CD14-positive monocyte (primary cell): ENCODE data around the gene PCAT7. TPM values are rescaled to one million over a fixed set of nuclear protein-coding genes. Genes with fewer than 3 reads are reported as not detected.

Source experiments
- DNase-seq, 3 donors: peaks; one replicate each; pipeline ENCODE4 v3.0.0-alpha.2; 2011 to 2022
- H2AFZ ChIP-seq: 2 replicates; pipeline ENCODE4 v1.6.0; 2012; ENCODE audit warnings: mild to moderate bottlenecking, low read depth, low read length, inconsistent platforms; ENCODE audit not compliant: insufficient read depth, poor library complexity, severe bottlenecking
- H3K27ac ChIP-seq, 2 donors: 1 replicate in 1 of 2; 2 replicates in 1 of 2; pipeline ENCODE4 v1.5.1; 2012 to 2013; ENCODE audit warnings: low read length in 2 of 2, control low read depth in 1 of 2, inconsistent platforms in 1 of 2, low read depth in 1 of 2, mild to moderate bottlenecking in 1 of 2
- H3K27me3 ChIP-seq, 2 donors: one replicate each; pipeline versions ENCODE4 v1.6.0 to v1.6.1; 2011 to 2013; ENCODE audit warnings: low read length in 2 of 2; ENCODE audit not compliant: control insufficient read depth in 2 of 2, insufficient read depth in 2 of 2
- H3K36me3 ChIP-seq, 2 donors: replicated peaks in 1 of 2; 1 replicate in 1 of 2; 2 replicates in 1 of 2; pipeline versions ENCODE4 v1.5.1 to v1.6.1; 2012 to 2013; ENCODE audit warnings: low read length in 2 of 2, control low read depth in 1 of 2, inconsistent platforms in 1 of 2, mild to moderate bottlenecking in 1 of 2; ENCODE audit not compliant: insufficient read depth in 2 of 2, control insufficient read depth in 1 of 2
- H3K4me1 ChIP-seq, 2 donors: 1 replicate in 1 of 2; 2 replicates in 1 of 2; pipeline versions ENCODE4 v1.5.1 to v1.6.1; 2012 to 2013; ENCODE audit warnings: low read length in 2 of 2, control low read depth in 1 of 2, inconsistent platforms in 1 of 2, mild to moderate bottlenecking in 1 of 2, moderate library complexity in 1 of 2; ENCODE audit not compliant: insufficient read depth in 2 of 2, control insufficient read depth in 1 of 2
- H3K4me2 ChIP-seq: replicated peaks from 2 replicates; pipeline ENCODE3; 2012; ENCODE audit warnings: low read length, moderate library complexity, mild to moderate bottlenecking; ENCODE audit not compliant: poor library complexity, severe bottlenecking; ENCODE audit errors: extremely low read depth
- H3K4me3 ChIP-seq, 3 experiments: fragments of 200-600 bp in 1 of 3; sonication (generic) in 1 of 3; replicated peaks in 1 of 3; 1 replicate in 2 of 3; 2 replicates in 1 of 3; pipeline ENCODE4 v1.5.1; 2011 to 2013; ENCODE audit warnings: low read length in 3 of 3, mild to moderate bottlenecking in 3 of 3, control low read depth in 2 of 3, low read depth in 2 of 3, inconsistent platforms in 1 of 3, moderate library complexity in 1 of 3
- H3K79me2 ChIP-seq: 2 replicates; pipeline ENCODE4 v1.6.0; 2012; ENCODE audit warnings: mild to moderate bottlenecking, control low read depth, inconsistent platforms, low read length, moderate library complexity; ENCODE audit not compliant: insufficient read depth
- H3K9ac ChIP-seq: 2 replicates; pipeline ENCODE4 v1.6.0; 2017; ENCODE audit warnings: low read length, mild to moderate bottlenecking; ENCODE audit not compliant: insufficient read depth, poor library complexity, severe bottlenecking
- H3K9me3 ChIP-seq, 2 donors: replicated peaks in 1 of 2; 1 replicate in 1 of 2; 2 replicates in 1 of 2; pipeline versions ENCODE4 v1.5.1 to v1.6.1; 2012 to 2013; ENCODE audit warnings: low read length in 2 of 2, control low read depth in 1 of 2; ENCODE audit not compliant: control insufficient read depth in 1 of 2, insufficient read depth in 1 of 2
- H4K20me1 ChIP-seq: 2 replicates; pipeline ENCODE4 v1.6.0; 2012; ENCODE audit warnings: mild to moderate bottlenecking, low read length, control low read depth, moderate library complexity; ENCODE audit not compliant: insufficient read depth
- H3K27ac Mint-ChIP-seq, 7 donors: one replicate each; pipeline ENCODE4 v1.8.0; 2020; ENCODE audit warnings: mild to moderate bottlenecking in 7 of 7, mixed read lengths in 7 of 7, moderate library complexity in 6 of 7, inconsistent platforms in 2 of 7
- H3K27me3 Mint-ChIP-seq, 3 donors: one replicate each; pipeline ENCODE4 v1.8.0; 2021 to 2022; ENCODE audit warnings: low read depth in 3 of 3, mild to moderate bottlenecking in 3 of 3, mixed read lengths in 3 of 3, moderate library complexity in 3 of 3, inconsistent platforms in 1 of 3
- H3K36me3 Mint-ChIP-seq, 2 donors: one replicate each; pipeline ENCODE4 v1.8.0; 2020; ENCODE audit warnings: mixed read lengths in 2 of 2, inconsistent platforms in 1 of 2, mild to moderate bottlenecking in 1 of 2
- H3K4me1 Mint-ChIP-seq: one replicate; pipeline ENCODE4 v1.8.0; 2020; ENCODE audit warnings: mild to moderate bottlenecking, mixed read lengths
- H3K4me3 Mint-ChIP-seq, 2 donors: one replicate each; pipeline ENCODE4 v1.8.0; 2020; ENCODE audit warnings: mild to moderate bottlenecking in 2 of 2, mixed read lengths in 2 of 2, moderate library complexity in 1 of 2
- H3K9me3 Mint-ChIP-seq, 7 donors: one replicate each; pipeline ENCODE4 v1.8.0; 2020 to 2022; ENCODE audit warnings: mixed read lengths in 7 of 7, mild to moderate bottlenecking in 6 of 7, moderate library complexity in 6 of 7, inconsistent platforms in 2 of 7
- CTCF ChIP-seq: fragments of 200-600 bp; IDR thresholded peaks from one replicate; pipeline ENCODE4 v1.8.0; 2022; ENCODE audit warnings: antibody characterized with exemption, mild to moderate bottlenecking
- WGBS: methylation state at CpG from one replicate; pipeline ENCODE4 v1.1.5; 2013; ENCODE audit warnings: missing lambda C conversion rate; ENCODE audit not compliant: insufficient coverage; 5-methylcytosine and 5-hydroxymethylcytosine counted together
- intact Hi-C, 2 donors: fragments of 100-400 bp; cut with micrococcal nuclease; formaldehyde crosslinking; loops; one replicate each; pipeline versions ENCODE4 v1.15.0 to v1.15.1; 2023
- polyA plus RNA-seq, 3 donors: library from polyadenylated mRNA; depleted of rRNA in 1 of 3; unstranded in 2 of 3; stranded (reverse) in 1 of 3; fragments of 300-500 nt in 2 of 3; fragments of >200 nt in 1 of 3; fragmentation: Illumina TruSeq in 2 of 3; gene quantifications; 1 replicate in 2 of 3; 2 replicates in 1 of 3; pipeline ENCODE4 v1.2.3, GENCODE V29; 2012 to 2021

PCAT7 gene
- polyA plus RNA-seq, 3 donors, result not detected

DNA sequence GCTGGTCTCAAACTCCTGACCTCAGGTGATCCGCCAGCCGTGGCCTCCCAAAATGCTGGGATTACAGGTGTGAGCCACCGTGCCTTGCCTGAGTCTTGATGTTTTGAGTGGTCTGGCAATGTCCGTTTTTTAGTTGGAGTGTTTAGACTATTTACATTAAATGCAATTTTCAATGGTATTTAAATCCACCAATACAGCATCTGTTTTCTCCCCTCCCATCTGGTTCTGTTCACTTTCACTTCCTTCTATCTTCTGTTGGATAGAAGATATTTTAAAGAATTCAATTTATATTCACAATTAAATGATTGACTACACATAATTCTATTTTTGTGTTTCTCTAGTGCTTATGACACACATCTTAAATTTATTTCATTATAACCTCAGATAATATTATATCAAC is 26.0 kb upstream of the PCAT7 start:
- Mint-ChIP-seq H3K27ac (no peak overlapping the region), H3K36me3 (no peaks in the 10 kb centered on the region), H3K9me3 (no peaks in the 10 kb centered on the region), H3K4me3 (no peak overlapping the region), H3K27me3 (peaks cover 5 to 15% (median 5%) of the 10 kb centered on the region in 3 donors), H3K4me1 (no peaks in the 10 kb centered on the region)
- H3K9me3 ChIP-seq, result no peaks in the 10 kb centered on the region
- no peak for DNase-seq
- H2AFZ ChIP-seq, result no peak overlapping the region
- TF ChIP-seq CTCF, result no peak
- H3K9ac ChIP-seq, result no peak overlapping the region
- no peak overlapping the region for H3K4me2 ChIP-seq
- H3K4me3 ChIP-seq, result no peak overlapping the region
- no peaks in the 10 kb centered on the region for H3K36me3 ChIP-seq
- H3K79me2 ChIP-seq, result no peaks in the 10 kb centered on the region
- no peaks in the 10 kb centered on the region for H4K20me1 ChIP-seq
- WGBS, result no CpG with 5 or more reads among the region's 4 CpGs
- no peaks in the 10 kb centered on the region for H3K4me1 ChIP-seq
- intact Hi-C loops, result no loop called here
- H3K27ac ChIP-seq, result no peak overlapping the region
- H3K27me3 ChIP-seq, result no peaks in the 10 kb centered on the region

- Histone ChIP-seq H3K27me3 (peaks cover 0 to 2% of the 10 kb centered on the region in 2 donors), H3K4me2 (no peak overlapping the region), H3K9me3 (no peaks in the 10 kb centered on the region), H3K36me3 (no peaks in the 10 kb centered on the region), H3K4me3 (no peak overlapping the region), H3K27ac (no peak overlapping the region), H3K79me2 (no peaks in the 10 kb centered on the region), H3K9ac (no peak overlapping the region), H2AFZ (no peak overlapping the region), H3K4me1 (no peaks in the 10 kb centered on the region), H4K20me1 (no peaks in the 10 kb centered on the region)
- no peaks in the 10 kb centered on the region for H3K4me1 Mint-ChIP-seq
- H3K36me3 Mint-ChIP-seq, result no peaks in the 10 kb centered on the region
- no peak overlapping the region for H3K27ac Mint-ChIP-seq
- no peak for DNase-seq
- no peak for TF ChIP-seq CTCF
- H3K27me3 Mint-ChIP-seq, result peaks cover 3 to 12% (median 6%) of the 10 kb centered on the region in 3 donors
- H3K9me3 Mint-ChIP-seq, result no peaks in the 10 kb centered on the region
- H3K4me3 Mint-ChIP-seq, result no peak overlapping the region
- intact Hi-C loops, result no loop called here
- no CpG with 5 or more reads among the region's 1 CpG for WGBS
Measured at GRCh38 chr9:94533155-94533554, 21.7 kb upstream of the PCAT7 start.
